ENCODE measurements around the gene SLC24A2.

The SLC24A2 gene

GRCh38 chr9:19754921-19755320, 33.9 kb downstream of the SLC24A2 start:
- peak; percentile 7 for DNase-seq

DNA sequence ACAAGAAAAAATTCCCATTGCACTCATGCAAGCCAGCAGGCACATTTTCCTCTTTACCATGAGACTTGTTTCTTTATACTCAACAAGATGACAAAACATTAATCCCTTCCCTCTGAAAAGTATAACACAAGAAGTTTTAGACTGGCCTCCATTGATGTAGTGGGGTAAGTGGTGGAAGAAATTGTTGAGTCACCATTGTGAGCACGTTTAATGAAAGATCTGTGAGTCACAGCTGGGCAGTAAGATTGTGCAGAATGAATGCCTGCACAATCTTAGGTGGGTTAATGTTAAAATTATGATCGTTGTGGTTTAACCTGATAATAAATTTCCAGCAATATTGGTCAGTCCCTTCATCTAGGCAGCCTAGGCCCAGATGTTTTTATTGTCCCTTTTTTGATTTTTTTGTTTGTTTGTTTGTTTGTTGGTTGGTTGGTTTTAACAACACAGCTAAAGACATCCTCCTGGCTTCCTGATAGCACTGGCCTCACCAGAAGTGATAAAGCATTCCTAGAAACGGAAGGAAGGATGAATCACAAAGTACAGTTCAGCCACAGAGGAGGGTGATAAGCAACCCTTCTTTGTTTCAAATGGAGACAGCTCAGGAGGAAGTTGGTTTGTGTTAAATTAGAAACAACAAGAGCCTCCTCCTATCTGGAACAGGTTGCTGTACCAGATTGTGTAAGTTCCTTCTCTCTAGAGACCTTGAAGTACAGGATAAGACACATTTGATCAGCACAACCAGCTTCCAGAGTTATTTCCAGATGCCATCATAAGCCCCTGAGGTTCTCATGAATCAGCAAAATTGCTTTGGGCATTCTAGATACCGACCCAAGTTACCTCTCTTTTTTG, 40.3 kb downstream of the SLC24A2 start:
- DNase-seq, result peak; percentile 96

GRCh38 chr9:19746223-19746622, 42.6 kb downstream of the SLC24A2 start:
- DNase-seq, result no peak

- no peak for DNase-seq
These were observed 47.7 kb downstream of the SLC24A2 start for GRCh38 chr9:19741178-19741577.
